K562 (cell line): ENCODE data around the gene PLXNB2. TPM values are rescaled to one million over a fixed set of nuclear protein-coding genes. Genes with fewer than 3 reads are reported as not detected.
"Not testable (repeated sequence)": the region's sequence is repeated elsewhere in the genome, so short reads cannot be mapped to it uniquely, and the experiment has no call there.

Source experiments
- ATAC-seq: fragments of 200-7000 bp; cut with Tn5 transposase; 3 replicates; pipeline ENCODE4 v1.9.1; 2020; ENCODE audit warnings: moderate library complexity
- BruUV-seq: library from RNA; stranded (reverse); fragments of 400-500 nt; replicated peaks from 2 replicates; lab custom pipeline; 2021; lab: Mats Ljungman, UMichigan
- CTCF ChIA-PET: fragments of 300-600 bp; formaldehyde crosslinking; extraction: SDS; loops from one replicate; lab custom pipeline; 2021; ENCODE audit warnings: low intra/inter-chr PET ratio; lab: Yijun Ruan, JAX
- POLR2A ChIA-PET: fragments of 300-600, 350-650 bp; sonication (Branson Sonifier 250); formaldehyde crosslinking; extraction: SDS; loops from one replicate; lab custom pipeline; 2021; ENCODE audit warnings: antibody characterized with exemption, inconsistent platforms; lab: Yijun Ruan, JAX
- DNase-seq, 4 experiments: peaks; one replicate each; pipeline versions ENCODE4 v3.0.0 to v3.0.0-alpha.2; 2011 to 2018; ENCODE audit warnings: low spot score in 3 of 4, mixed read lengths in 3 of 4; ENCODE audit errors: extremely low read depth in 1 of 4
- FAIRE-seq: peaks from 2 replicates; lab custom pipeline; 2011; peaks lifted over from hg19 to GRCh38; lab: Jason Lieb, UNC
- H2AFZ ChIP-seq: 2 replicates; pipeline ENCODE4 v1.6.0; 2011; ENCODE audit warnings: low read depth, low read length, control low read depth, inconsistent platforms
- H3K27ac ChIP-seq: fragments of 200-600 bp; 3 replicates; pipeline ENCODE4 v1.8.0; 2011; ENCODE audit warnings: low read depth, mild to moderate bottlenecking, control low read depth, inconsistent platforms, low read length, moderate library complexity, mixed read lengths; ENCODE audit errors: extremely low read depth
- H3K27me3 ChIP-seq, 2 experiments: fragments of 300-600 bp in 1 of 2; 2 replicates in 1 of 2; 3 replicates in 1 of 2; pipeline versions ENCODE4 v1.6.0 to v1.8.0; 2011; ENCODE audit warnings: inconsistent platforms in 2 of 2, low read length in 2 of 2, mild to moderate bottlenecking in 1 of 2, mixed read lengths in 1 of 2, moderate library complexity in 1 of 2; ENCODE audit not compliant: control insufficient read depth in 2 of 2, insufficient read depth in 2 of 2
- H3K36me3 ChIP-seq: fragments of 300-600 bp; 3 replicates; pipeline ENCODE4 v1.8.0; 2011; ENCODE audit warnings: mild to moderate bottlenecking, low read length, inconsistent platforms; ENCODE audit not compliant: control insufficient read depth, insufficient read depth
- H3K4me1 ChIP-seq, 2 experiments: fragments of 200-600 bp in 1 of 2; replicated peaks in 1 of 2; 2 replicates in 1 of 2; 3 replicates in 1 of 2; pipeline versions ENCODE4 v1.5.1 to v1.8.0; 2011; ENCODE audit warnings: inconsistent platforms in 2 of 2, low read length in 2 of 2, mild to moderate bottlenecking in 1 of 2, mixed read lengths in 1 of 2, moderate library complexity in 1 of 2; ENCODE audit not compliant: control insufficient read depth in 2 of 2, insufficient read depth in 2 of 2
- H3K4me2 ChIP-seq: 2 replicates; pipeline ENCODE4 v1.6.1; 2011; ENCODE audit warnings: low read length, control low read depth, inconsistent platforms, mixed read lengths; ENCODE audit not compliant: insufficient read depth
- H3K4me3 ChIP-seq: fragments of 200-600 bp; sonication (generic), shearing (Covaris generic); 2 replicates; pipeline ENCODE4 v1.5.1; 2016; ENCODE audit warnings: control low read depth, inconsistent platforms
- H3K79me2 ChIP-seq: fragments of 200-600 bp; 3 replicates; pipeline ENCODE4 v1.8.0; 2011; ENCODE audit warnings: low read length, inconsistent platforms; ENCODE audit not compliant: control insufficient read depth, insufficient read depth
- H3K9ac ChIP-seq, 2 experiments: 2 replicates each; pipeline versions ENCODE4 v1.6.0 to v1.6.1; 2011; ENCODE audit warnings: low read depth in 2 of 2, low read length in 2 of 2, control low read depth in 1 of 2, inconsistent platforms in 1 of 2, mild to moderate bottlenecking in 1 of 2, mixed read lengths in 1 of 2; ENCODE audit not compliant: insufficient read depth in 1 of 2
- H3K9me1 ChIP-seq: one replicate; pipeline ENCODE4 v1.6.0; 2011; ENCODE audit warnings: inconsistent platforms, mild to moderate bottlenecking, low read length, moderate library complexity; ENCODE audit not compliant: control insufficient read depth, insufficient read depth
- H3K9me3 ChIP-seq: replicated peaks from 2 replicates; pipeline ENCODE4 v1.5.1; 2011; ENCODE audit warnings: low read depth, low read length, inconsistent platforms; ENCODE audit not compliant: control insufficient read depth, insufficient read depth
- H4K20me1 ChIP-seq: replicated peaks from 2 replicates; pipeline ENCODE4 v1.6.1; 2011; ENCODE audit warnings: low read length, inconsistent platforms, mixed read lengths; ENCODE audit not compliant: control insufficient read depth, insufficient read depth
- CREB5 ChIP-seq: fragments of 250-450 bp; sonication (Bioruptor Pico); IDR thresholded peaks from 2 replicates; pipeline ENCODE4 v1.5.0; 2020; ENCODE audit warnings: mild to moderate bottlenecking
- FUS ChIP-seq: fragments of 200-400 bp; formaldehyde crosslinking; optimal IDR thresholded peaks from 2 replicates; pipeline ENCODE3; 2017; ENCODE audit warnings: low read depth, low read length
- HBP1 ChIP-seq: fragments of 450-650 bp; formaldehyde crosslinking; IDR thresholded peaks from 2 replicates; pipeline ENCODE4 v1.4.0; 2022; ENCODE audit warnings: missing genetic modification characterization
- NFIC ChIP-seq: fragments of 450-650 bp; IDR thresholded peaks from 2 replicates; pipeline ENCODE4 v1.6.1; 2017; ENCODE audit warnings: mild to moderate bottlenecking, inconsistent platforms
- NFIX ChIP-seq: fragments of 250-450 bp; sonication (Bioruptor Pico); IDR thresholded peaks from 2 replicates; pipeline ENCODE4 v1.4.0; 2020; ENCODE audit warnings: low read depth, mild to moderate bottlenecking, moderate library complexity
- ZKSCAN1 ChIP-seq: fragments of 150-350 bp; IDR thresholded peaks from 2 replicates; pipeline ENCODE4 v1.6.1; 2016; ENCODE audit warnings: low read depth, low read length
- WGBS: fragments of 100-300 bp; shearing (Covaris generic); methylation state at CpG from one replicate; pipeline ENCODE4 v1.1.6; 2016; ENCODE audit warnings: low coverage, mixed read lengths; ENCODE audit not compliant: insufficient coverage; ENCODE audit errors: missing lambda C conversion rate; 5-methylcytosine and 5-hydroxymethylcytosine counted together
- in situ Hi-C: fragments of 300-500 bp; cut with MboI; formaldehyde crosslinking; loops from 4 replicates; pipeline ENCODE4 v1.15.0; 2018; ENCODE audit warnings: inconsistent platforms, mixed read lengths
- intact Hi-C: fragments of 100-400 bp; cut with micrococcal nuclease; formaldehyde crosslinking; loops from 2 replicates; pipeline ENCODE4 v1.14.2; 2022
- polyA plus RNA-seq, 8 experiments: library from polyadenylated mRNA; depleted of rRNA in 4 of 8; stranded (reverse) in 5 of 8; unstranded in 3 of 8; fragments of >200 nt; fragmentation: Nextera tagmentation in 2 of 8; fragmentation: Illumina TruSeq in 1 of 8; extraction: Ambion mirVana in 2 of 8; extraction: Trizol in 1 of 8; gene quantifications; 2 replicates each; pipeline versions ENCODE4 v1.2.1 to v1.2.3, GENCODE V29; 2011 to 2014; ENCODE audit warnings: inconsistent platforms in 1 of 8, missing spikeins in 1 of 8
- total RNA-seq, 7 experiments: library from RNA; depleted of rRNA in 6 of 7; stranded (reverse); fragments of >200 nt in 6 of 7; fragmentation: Illumina TruSeq in 2 of 7; extraction: Trizol in 2 of 7; gene quantifications; 2 replicates each; pipeline versions ENCODE4 v1.2.1 to v1.2.3, GENCODE V29; 2011 to 2021; ENCODE audit warnings: low replicate concordance in 1 of 7

PLXNB2 gene
- total and polyA plus RNA-seq, 9 of the 15 experiments (the other 6 are each of a cell fraction or from before 2014, with no cell fraction given): 0.15 to 45.1 (median 13.6) TPM

- H3K36me3 ChIP-seq, H3K4me2 ChIP-seq, in situ Hi-C loops, H4K20me1 ChIP-seq, FAIRE-seq, H3K4me3 ChIP-seq, H3K79me2 ChIP-seq, H2AFZ ChIP-seq, DNase-seq, H3K27me3 ChIP-seq, CTCF ChIA-PET, H3K9ac ChIP-seq, H3K27ac ChIP-seq, BruUV-seq, ATAC-seq, H3K9me1 ChIP-seq, intact Hi-C loops, H3K9me3 ChIP-seq: not testable (repeated sequence)
- POLR2A ChIA-PET: interaction anchor here (0.7 kb wide), 1 partner anchor 186 kb away, joined by 3 read pairs; no protein-coding TSS in a partner anchor
- WGBS: 67% methylated on average over 3 of the region's 10 CpGs
- peaks cover 20 to 53% of the 10 kb centered on the region in 2 experiments; a peak in 4 of 5 replicates for H3K4me1 ChIP-seq
- peak; percentile 77 for TF ChIP-seq NFIX (CRISPR knock-in tag)
- peak; percentile 97 for TF ChIP-seq NFIC
Measured at GRCh38 chr22:50322382-50323104, 15.1 kb upstream of the PLXNB2 start.

- intact Hi-C loops (no loop called here), in situ Hi-C loops (no loop called here)
Measured at GRCh38 chr22:50320671-50321325, 13.4 kb upstream of the PLXNB2 start.

More at GRCh38 chr22:50320671-50321325, 13.4 kb upstream of the PLXNB2 start:
- peak in 1 of 4 experiments; percentile 3 for DNase-seq
- ATAC-seq: no peak
- no TSS peak for BruUV-seq
- Histone ChIP-seq H3K9me1 (no peaks in the 10 kb centered on the region), H3K9ac (peak overlapping the region in 1 of 2 experiments; percentile 52; a peak in 2 of 4 replicates), H4K20me1 (no peaks in the 10 kb centered on the region), H3K4me1 (peaks cover 20 to 50% of the 10 kb centered on the region in 2 experiments; a peak in 4 of 5 replicates), H3K4me2 (no peak overlapping the region), H3K9me3 (no peaks in the 10 kb centered on the region), H3K4me3 (no peak overlapping the region), H3K79me2 (no peaks in the 10 kb centered on the region), H3K36me3 (no peaks in the 10 kb centered on the region), H2AFZ (no peak overlapping the region), H3K27me3 (no peaks in the 10 kb centered on the region), H3K27ac (no peak overlapping the region)
- ChIA-PET POLR2A (no interaction called here), CTCF (no interaction called here)
- WGBS: 78% methylated on average over 10 of the region's 10 CpGs
- TF ChIP-seq FUS (no peak), ZKSCAN1 (no peak), CREB5 (CRISPR knock-in tag) (no peak), HBP1 (CRISPR knock-in tag) (no peak)
- no peak for FAIRE-seq
